Measurements from ENCODE around the gene MBP.
A peak's percentile ranks its signal among the peaks of the same experiment; 100 is the strongest.

Gene MBP

GRCh38 chr18:77103991-77104531 lies 28.5 kb downstream of the MBP start:
- intact Hi-C loops (cut with DNase I; ENCODE audit: low total_unique reads), result no loop called here
- H3K9me3 ChIP-seq, result no peaks in the 10 kb centered on the region
- H3K27me3 ChIP-seq, result no peaks in the 10 kb centered on the region
- peaks cover 0 to 13% (median 0%) of the 10 kb centered on the region in 3 donors for H3K36me3 ChIP-seq
- TF ChIP-seq, protein P1, sequence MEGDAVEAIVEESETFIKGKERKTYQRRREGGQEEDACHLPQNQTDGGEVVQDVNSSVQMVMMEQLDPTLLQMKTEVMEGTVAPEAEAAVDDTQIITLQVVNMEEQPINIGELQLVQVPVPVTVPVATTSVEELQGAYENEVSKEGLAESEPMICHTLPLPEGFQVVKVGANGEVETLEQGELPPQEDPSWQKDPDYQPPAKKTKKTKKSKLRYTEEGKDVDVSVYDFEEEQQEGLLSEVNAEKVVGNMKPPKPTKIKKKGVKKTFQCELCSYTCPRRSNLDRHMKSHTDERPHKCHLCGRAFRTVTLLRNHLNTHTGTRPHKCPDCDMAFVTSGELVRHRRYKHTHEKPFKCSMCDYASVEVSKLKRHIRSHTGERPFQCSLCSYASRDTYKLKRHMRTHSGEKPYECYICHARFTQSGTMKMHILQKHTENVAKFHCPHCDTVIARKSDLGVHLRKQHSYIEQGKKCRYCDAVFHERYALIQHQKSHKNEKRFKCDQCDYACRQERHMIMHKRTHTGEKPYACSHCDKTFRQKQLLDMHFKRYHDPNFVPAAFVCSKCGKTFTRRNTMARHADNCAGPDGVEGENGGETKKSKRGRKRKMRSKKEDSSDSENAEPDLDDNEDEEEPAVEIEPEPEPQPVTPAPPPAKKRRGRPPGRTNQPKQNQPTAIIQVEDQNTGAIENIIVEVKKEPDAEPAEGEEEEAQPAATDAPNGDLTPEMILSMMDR (IDR thresholded peaks at IDR 0.05), result no peak
- peak overlapping the region; percentile 34 to 54 for H3K27ac ChIP-seq
- DNase-seq, result no peak
- H3K4me3 ChIP-seq, result no peak overlapping the region
- H3K4me1 ChIP-seq, result peaks cover 0 to 46% (median 26%) of the 10 kb centered on the region in 4 donors

GRCh38 chr18:77103187-77103850 lies 29.3 kb downstream of the MBP start:
- intact Hi-C loops (cut with DNase I; ENCODE audit: low total_unique reads), result no loop called here
- H3K27ac ChIP-seq, result peak overlapping the region; percentile 34 to 54

DNA sequence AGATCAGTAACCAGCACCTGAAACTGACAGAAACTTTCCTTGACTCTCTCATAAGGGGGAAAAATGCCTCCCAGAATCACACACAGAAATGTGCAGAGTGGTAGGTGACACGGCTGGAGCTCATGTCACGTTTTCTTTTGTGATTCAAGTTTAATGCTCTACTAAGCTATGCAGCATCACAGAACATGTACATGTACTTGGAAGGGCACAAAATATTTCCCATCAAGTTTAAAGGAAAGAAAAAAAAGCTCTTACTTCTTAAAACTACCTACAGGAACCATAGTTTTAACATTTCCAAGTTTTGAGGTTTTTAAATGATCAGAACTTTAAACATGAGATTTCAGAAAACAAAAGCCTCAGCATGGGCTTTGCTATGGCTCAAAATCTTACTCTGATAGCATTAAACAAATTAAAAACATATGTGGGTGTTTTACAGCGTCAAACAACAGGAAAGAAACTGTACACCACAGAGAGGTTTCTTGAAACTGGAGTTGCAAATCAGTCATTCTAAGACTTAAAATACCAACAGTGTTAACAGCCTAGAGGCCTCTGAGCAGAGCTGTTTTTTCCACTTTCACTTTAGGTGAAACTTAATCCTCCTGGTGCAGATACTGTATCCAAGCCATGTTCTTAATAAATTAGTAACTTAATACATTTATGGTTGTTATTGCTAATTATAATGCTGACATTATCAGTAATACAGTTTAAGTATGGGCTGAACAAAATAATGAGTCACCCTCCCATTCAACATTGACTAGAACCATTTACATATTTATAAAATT lies 30.1 kb downstream of the MBP start:
- intact Hi-C loops (cut with DNase I; ENCODE audit: low total_unique reads), result no loop called here
- Histone ChIP-seq H3K4me3 (no peak overlapping the region), H3K36me3 (peaks cover 0 to 13% (median 0%) of the 10 kb centered on the region in 3 donors), H3K27ac (peak overlapping the region; percentile 54 to 64), H3K27me3 (no peaks in the 10 kb centered on the region), H3K9me3 (no peaks in the 10 kb centered on the region), H3K4me1 (peaks cover 0 to 37% (median 33%) of the 10 kb centered on the region in 4 donors)
- DNase-seq, result no peak
- TF ChIP-seq, protein P1 (IDR thresholded peaks at IDR 0.05), result no peak

More at GRCh38 chr18:77103187-77103850, 29.3 kb downstream of the MBP start:
- H3K4me1 ChIP-seq, result peaks cover 0 to 45% (median 32%) of the 10 kb centered on the region in 4 donors
- no peaks in the 10 kb centered on the region for H3K9me3 ChIP-seq
- no peaks in the 10 kb centered on the region for H3K27me3 ChIP-seq
- H3K4me3 ChIP-seq, result no peak overlapping the region
- H3K36me3 ChIP-seq, result peaks cover 0 to 13% (median 0%) of the 10 kb centered on the region in 3 donors
- no peak for DNase-seq
- TF ChIP-seq, protein P1 (IDR thresholded peaks at IDR 0.05), result no peak

- Histone ChIP-seq H3K27me3 (no peaks in the 10 kb centered on the region), H3K27ac (peak overlapping the region; percentile 54 to 64), H3K4me1 (peaks cover 0 to 29% (median 26%) of the 10 kb centered on the region in 4 donors), H3K9me3 (no peaks in the 10 kb centered on the region), H3K4me3 (no peak overlapping the region), H3K36me3 (peaks cover 0 to 13% (median 0%) of the 10 kb centered on the region in 3 donors)
- peak; percentile 90 to 92 for DNase-seq
- TF ChIP-seq, protein P1 (IDR thresholded peaks at IDR 0.05), result no peak
- intact Hi-C loops (cut with DNase I; ENCODE audit: low total_unique reads), result no loop called here
These were observed 30.9 kb downstream of the MBP start for GRCh38 chr18:77101410-77102258.

DNA sequence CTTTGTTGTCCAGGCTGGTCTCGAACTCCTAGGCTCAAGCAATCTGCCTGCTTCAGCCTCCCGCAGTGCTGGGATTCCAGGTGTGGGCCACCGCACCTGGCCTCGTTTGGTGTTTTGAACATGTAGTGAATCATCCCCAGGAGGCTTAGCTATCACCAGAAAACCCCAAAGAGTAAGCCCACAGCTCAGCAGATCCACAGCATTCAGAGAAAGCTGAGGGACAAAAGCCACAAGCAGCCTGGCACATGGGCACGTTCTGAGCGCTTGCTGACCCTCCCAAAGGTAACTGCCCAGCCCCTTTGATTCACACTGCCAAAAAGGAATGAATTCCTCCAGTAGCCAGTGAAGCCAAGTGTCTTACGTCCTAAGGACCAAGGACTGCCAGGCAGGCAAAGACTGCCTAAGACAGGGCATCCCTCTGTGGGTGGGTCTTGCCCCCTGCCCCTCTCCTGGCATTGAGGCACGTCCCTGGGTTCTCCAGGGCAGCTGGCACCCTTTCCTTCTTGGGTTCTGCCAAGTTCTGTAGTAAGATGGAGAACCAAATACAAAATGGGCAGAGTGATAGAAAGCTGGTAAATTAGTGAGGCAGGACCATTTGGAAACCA lies 31.7 kb downstream of the MBP start:
- Histone ChIP-seq H3K4me1 (peaks cover 0 to 29% (median 24%) of the 10 kb centered on the region in 4 donors), H3K4me3 (no peak overlapping the region), H3K27ac (peak overlapping the region; percentile 54 to 64), H3K27me3 (no peaks in the 10 kb centered on the region), H3K9me3 (no peaks in the 10 kb centered on the region), H3K36me3 (peaks cover 0 to 13% (median 0%) of the 10 kb centered on the region in 3 donors)
- no peak for DNase-seq
- intact Hi-C loops (cut with DNase I; ENCODE audit: low total_unique reads), result no loop called here
- TF ChIP-seq, protein P1 (IDR thresholded peaks at IDR 0.05), result no peak
